Panc1 (cell line): ENCODE results near the gene DCLRE1C. TPM values are rescaled to one million over a fixed set of nuclear protein-coding genes. Genes with fewer than 3 reads are reported as not detected.
A peak's percentile ranks its signal among the peaks of the same experiment; 100 is the strongest.

ENCODE experiments used
- ATAC-seq: fragments of 200-7000 bp; cut with Tn5 transposase; 2 replicates; pipeline ENCODE4 v1.9.1; 2020; ENCODE audit warnings: mild to moderate bottlenecking, moderate library complexity
- BruUV-seq: library from RNA; stranded (reverse); fragments of 400-500 nt; replicated peaks from 2 replicates; lab custom pipeline; 2021; lab: Mats Ljungman, UMichigan
- CTCF ChIA-PET: fragments of 300-600 bp; sonication (Branson Sonifier 250); formaldehyde crosslinking; loops from one replicate; lab custom pipeline; 2022; ENCODE audit warnings: antibody characterized with exemption; lab: Charles Lee
- POLR2A ChIA-PET: fragments of 300-600 bp; sonication (Branson Sonifier 250); formaldehyde crosslinking; loops from one replicate; lab custom pipeline; 2022; ENCODE audit warnings: antibody characterized with exemption; lab: Charles Lee
- DNase-seq: peaks from one replicate; pipeline ENCODE4 v3.0.0-alpha.2; 2010; ENCODE audit warnings: low read depth, low spot score
- H3K27ac ChIP-seq: 2 replicates; pipeline ENCODE4 v1.5.1; 2011; ENCODE audit warnings: mild to moderate bottlenecking, low read length, inconsistent platforms
- H3K27me3 ChIP-seq: fragments of 200-500 bp; sonication (Bioruptor generic); 2 replicates; pipeline ENCODE4 v1.6.0; 2014; ENCODE audit warnings: low read length, inconsistent platforms; ENCODE audit not compliant: control insufficient read depth, insufficient read depth
- H3K36me3 ChIP-seq: fragments of 200-500 bp; sonication (Bioruptor generic); 2 replicates; pipeline ENCODE4 v1.5.1; 2014; ENCODE audit warnings: inconsistent platforms, mild to moderate bottlenecking, low read length, moderate library complexity; ENCODE audit not compliant: control insufficient read depth, insufficient read depth
- H3K4me1 ChIP-seq: 2 replicates; pipeline ENCODE4 v1.5.1; 2011; ENCODE audit warnings: inconsistent platforms, mild to moderate bottlenecking, low read length, moderate library complexity; ENCODE audit not compliant: control insufficient read depth, insufficient read depth
- H3K4me3 ChIP-seq, 2 experiments: 2 replicates each; pipeline ENCODE4 v1.5.1; 2011 to 2012; ENCODE audit warnings: low read depth in 2 of 2, low read length in 2 of 2, mild to moderate bottlenecking in 2 of 2, inconsistent platforms in 1 of 2, moderate library complexity in 1 of 2
- H3K9me3 ChIP-seq: fragments of 200-500 bp; sonication (Bioruptor generic); 2 replicates; pipeline ENCODE4 v1.5.1; 2014; ENCODE audit warnings: low read depth, mild to moderate bottlenecking, inconsistent platforms, low read length, moderate library complexity; ENCODE audit not compliant: control insufficient read depth, insufficient read depth
- CTCF ChIP-seq: fragments of 450-650 bp; IDR thresholded peaks from 2 replicates; pipeline ENCODE4 v1.5.1; 2017; ENCODE audit warnings: mild to moderate bottlenecking
- POLR2AphosphoS5 ChIP-seq: IDR thresholded peaks from 2 replicates; pipeline ENCODE4 v1.6.1; 2012; ENCODE audit warnings: mild to moderate bottlenecking, low read depth, low read length, moderate library complexity
- REST ChIP-seq, 2 experiments: IDR thresholded peaks; 2 replicates each; pipeline ENCODE4 v1.6.1; 2011 to 2012; ENCODE audit warnings: low read depth in 2 of 2, control low read depth in 1 of 2, low read length in 1 of 2, mild to moderate bottlenecking in 1 of 2, moderate library complexity in 1 of 2; ENCODE audit not compliant: insufficient read depth in 1 of 2
- SIN3A ChIP-seq: IDR thresholded peaks from 2 replicates; pipeline ENCODE4 v1.6.1; 2012; ENCODE audit warnings: low read depth, mild to moderate bottlenecking, low read length, moderate library complexity, borderline replicate concordance; ENCODE audit not compliant: insufficient read depth
- TCF7L2 ChIP-seq: IDR thresholded peaks from 2 replicates; pipeline ENCODE4 v1.6.1; 2011; ENCODE audit warnings: mild to moderate bottlenecking, low read depth, low read length, inconsistent platforms
- in situ Hi-C: cut with HindIII; loops from 2 replicates; pipeline ENCODE4 v1.10.0; 2016; ENCODE audit warnings: low sequenced_read_pairs, low pct_unique_long_range_greater_than_20kb
- intact Hi-C: fragments of 100-400 bp; cut with micrococcal nuclease; formaldehyde crosslinking; loops from one replicate; pipeline ENCODE4 v1.10.0; 2022; ENCODE audit not compliant: unreplicated experiment
- total RNA-seq: library from RNA; stranded (reverse); gene quantifications from one replicate; pipeline ENCODE4 v1.2.1, GENCODE V29; 2021; ENCODE audit not compliant: unreplicated experiment

DCLRE1C gene
- total RNA-seq, 1 experiment from 2014 or later: 9.1 TPM

- in situ Hi-C loops (no loop called here), intact Hi-C loops (no loop called here)
- Histone ChIP-seq H3K4me1 (no peaks in the 10 kb centered on the region; the same call in 1 of the 2 replicates), H3K36me3 (no peaks in the 10 kb centered on the region; the same call in 1 of the 2 replicates), H3K9me3 (no peaks in the 10 kb centered on the region), H3K27ac (peak overlapping the region; percentile 91), H3K4me3 (peak overlapping the region; percentile 78 to 86), H3K27me3 (no peaks in the 10 kb centered on the region)
- ChIA-PET POLR2A (no interaction called here), CTCF (no interaction called here)
- no peak for ATAC-seq
- BruUV-seq: TSS peak; percentile 67
- DNase-seq: no peak
- TF ChIP-seq TCF7L2 (no peak), CTCF (no peak), POLR2AphosphoS5 (no peak), SIN3A (no peak), REST (IDR thresholded peaks at IDR 0.05; ENCODE audit: insufficient read depth in 1 of 2, low read depth in 2 of 2, low read length in 1 of 2) (no peak)
These were observed 959 bp downstream of the DCLRE1C start for GRCh38 chr10:14952851-14953423.

GRCh38 chr10:14949291-14949690 is 4.6 kb downstream of the DCLRE1C start:
- BruUV-seq: no TSS peak
- in situ Hi-C loops (no loop called here), intact Hi-C loops (no loop called here)
- Histone ChIP-seq H3K9me3 (no peaks in the 10 kb centered on the region), H3K4me1 (no peaks in the 10 kb centered on the region; the same call in 1 of the 2 replicates), H3K4me3 (no peak overlapping the region), H3K36me3 (no peaks in the 10 kb centered on the region; the same call in 1 of the 2 replicates), H3K27me3 (no peaks in the 10 kb centered on the region), H3K27ac (no peak overlapping the region)
- CTCF ChIA-PET: no interaction called here
- POLR2A ChIA-PET: no interaction called here
- DNase-seq (no peak), ATAC-seq (no peak)
- TF ChIP-seq POLR2AphosphoS5 (no peak), SIN3A (no peak), REST (IDR thresholded peaks at IDR 0.05; ENCODE audit: insufficient read depth in 1 of 2, low read depth in 2 of 2, low read length in 1 of 2) (no peak), TCF7L2 (no peak), CTCF (no peak)
